GM20000 (cell line): ENCODE data around the gene DSCAML1.

Experiments used
- DNase-seq: peaks from one replicate; pipeline ENCODE4 v3.0.0; 2012; ENCODE audit warnings: low spot score
- TF ChIP-seq, protein P1 (sequence below): IDR thresholded peaks from 2 replicates; pipeline ENCODE4 v1.5.1; 2012; ENCODE audit warnings: mild to moderate bottlenecking, control low read depth; ENCODE audit errors: extremely low read depth, missing control alignments

Gene DSCAML1

GRCh38 chr11:117414724-117415123, 382.3 kb downstream of the DSCAML1 start:
- no peak for DNase-seq
- TF ChIP-seq, protein P1, sequence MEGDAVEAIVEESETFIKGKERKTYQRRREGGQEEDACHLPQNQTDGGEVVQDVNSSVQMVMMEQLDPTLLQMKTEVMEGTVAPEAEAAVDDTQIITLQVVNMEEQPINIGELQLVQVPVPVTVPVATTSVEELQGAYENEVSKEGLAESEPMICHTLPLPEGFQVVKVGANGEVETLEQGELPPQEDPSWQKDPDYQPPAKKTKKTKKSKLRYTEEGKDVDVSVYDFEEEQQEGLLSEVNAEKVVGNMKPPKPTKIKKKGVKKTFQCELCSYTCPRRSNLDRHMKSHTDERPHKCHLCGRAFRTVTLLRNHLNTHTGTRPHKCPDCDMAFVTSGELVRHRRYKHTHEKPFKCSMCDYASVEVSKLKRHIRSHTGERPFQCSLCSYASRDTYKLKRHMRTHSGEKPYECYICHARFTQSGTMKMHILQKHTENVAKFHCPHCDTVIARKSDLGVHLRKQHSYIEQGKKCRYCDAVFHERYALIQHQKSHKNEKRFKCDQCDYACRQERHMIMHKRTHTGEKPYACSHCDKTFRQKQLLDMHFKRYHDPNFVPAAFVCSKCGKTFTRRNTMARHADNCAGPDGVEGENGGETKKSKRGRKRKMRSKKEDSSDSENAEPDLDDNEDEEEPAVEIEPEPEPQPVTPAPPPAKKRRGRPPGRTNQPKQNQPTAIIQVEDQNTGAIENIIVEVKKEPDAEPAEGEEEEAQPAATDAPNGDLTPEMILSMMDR = no peak

DNA sequence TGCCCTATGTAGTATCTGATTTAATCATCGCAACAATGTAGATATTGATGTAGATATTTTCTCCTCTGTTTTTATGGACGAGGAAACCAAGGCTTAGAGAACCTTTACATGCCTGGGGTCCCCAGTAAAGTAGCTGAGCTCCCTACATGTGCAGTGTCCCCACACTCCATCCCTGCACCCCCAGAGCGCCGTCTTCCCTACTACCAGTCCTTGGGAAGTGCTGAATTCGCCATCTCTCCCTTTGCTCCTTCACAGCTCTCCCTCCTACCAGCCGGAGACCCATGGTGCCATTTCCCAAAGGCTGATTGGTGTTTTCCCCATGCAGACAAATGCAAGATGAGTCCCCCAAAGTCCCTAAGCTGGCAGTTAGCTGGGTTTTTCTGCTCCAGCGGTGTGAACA, 383.4 kb downstream of the DSCAML1 start:
- TF ChIP-seq, protein P1 = no peak
- DNase-seq = no peak

DNA sequence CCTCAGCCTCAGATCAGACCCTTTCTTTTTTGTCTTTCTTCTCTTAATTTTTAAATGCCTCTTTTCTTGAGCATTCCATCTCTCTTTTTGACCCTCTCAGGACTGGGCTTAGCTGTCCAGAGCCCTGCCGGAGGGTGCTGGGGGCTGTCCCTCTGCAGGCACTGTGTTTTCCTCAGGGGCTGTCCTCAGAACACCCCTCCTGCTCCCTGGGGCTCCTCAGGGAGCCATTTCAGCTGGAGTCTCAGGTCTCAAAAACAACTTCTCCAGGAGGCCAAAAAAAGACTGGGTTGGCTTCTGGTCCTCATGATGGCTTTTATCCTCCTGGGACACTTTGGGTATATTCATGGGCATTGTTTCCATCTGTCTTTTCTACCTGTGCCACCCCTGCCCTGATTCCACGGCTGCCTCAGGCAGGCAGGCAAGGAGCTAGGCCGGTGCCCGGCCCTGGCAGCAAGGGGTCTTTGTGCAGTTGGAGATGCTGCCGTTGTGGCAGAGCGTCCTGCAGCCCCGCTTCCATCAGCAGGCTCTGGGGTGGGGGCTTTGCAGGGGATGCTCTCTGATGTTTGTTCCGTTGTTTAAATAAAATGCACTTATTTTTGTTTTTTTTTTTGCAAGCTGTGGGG, 384.3 kb downstream of the DSCAML1 start:
- DNase-seq = no peak

GRCh38 chr11:117412176-117412575, 384.8 kb downstream of the DSCAML1 start:
- no peak for DNase-seq
- TF ChIP-seq, protein P1 = no peak

More for the DNA sequence above, 384.3 kb downstream of the DSCAML1 start:
- TF ChIP-seq, protein P1 = no peak

GRCh38 chr11:117411736-117412135, 385.3 kb downstream of the DSCAML1 start:
- DNase-seq = no peak
- TF ChIP-seq, protein P1 = no peak

DNA sequence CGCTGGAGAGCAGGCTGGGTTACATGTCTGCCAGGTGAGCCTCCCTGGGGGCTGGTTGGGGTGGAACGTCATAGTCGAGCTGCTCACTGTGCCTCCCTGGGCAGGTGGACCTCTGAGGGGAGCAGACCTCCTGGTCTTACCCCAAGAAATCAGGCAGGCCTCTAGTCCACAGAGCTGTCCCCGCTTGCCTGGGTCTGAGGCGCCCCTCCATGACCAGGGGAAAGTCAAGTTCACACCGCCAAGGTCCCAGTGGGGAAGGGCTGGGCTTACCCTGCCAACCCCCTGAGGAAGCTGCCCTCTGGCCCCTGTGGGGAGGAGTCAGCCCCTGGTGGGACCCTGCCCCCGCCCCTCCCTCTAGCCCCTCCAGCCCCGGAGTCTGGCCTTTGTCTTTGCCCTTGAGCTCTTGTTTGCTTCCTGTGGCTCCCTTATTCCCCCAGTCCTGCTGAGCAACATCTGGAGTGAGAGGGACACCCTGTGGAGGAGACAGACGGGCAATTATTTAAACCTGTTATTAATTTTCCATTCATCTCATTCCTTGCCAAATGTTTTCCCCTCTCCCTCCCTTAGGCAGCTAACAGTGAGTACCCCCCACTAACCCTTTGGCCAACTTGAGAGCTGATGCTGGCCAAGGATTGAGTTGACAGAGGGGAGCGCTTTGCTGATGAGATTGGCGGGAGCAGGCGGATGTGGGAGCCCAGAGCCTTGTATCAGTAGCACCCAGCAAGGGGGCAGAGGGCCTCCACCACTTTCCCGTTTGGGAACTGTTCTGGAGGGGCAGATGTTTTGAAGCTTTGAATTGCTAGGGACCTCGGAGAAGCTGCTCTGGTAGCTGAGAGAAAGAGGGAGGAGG, 385.9 kb downstream of the DSCAML1 start:
- no peak for DNase-seq
- TF ChIP-seq, protein P1 = no peak

GRCh38 chr11:117410238-117410637, 386.8 kb downstream of the DSCAML1 start:
- TF ChIP-seq, protein P1 = no peak
- DNase-seq = no peak
